NCI-H1092 (cell line): ENCODE results near the gene ZNF547.
A peak's percentile ranks its signal among the peaks of the same experiment; 100 is the strongest.
"Not testable (repeated sequence)": the region's sequence is repeated elsewhere in the genome, so short reads cannot be mapped to it uniquely, and the experiment has no call there.

Source experiments
- DNase-seq: peaks from one replicate; lab custom pipeline; 2025; lab: John Stamatoyannopoulos, UW

The ZNF547 gene

DNA sequence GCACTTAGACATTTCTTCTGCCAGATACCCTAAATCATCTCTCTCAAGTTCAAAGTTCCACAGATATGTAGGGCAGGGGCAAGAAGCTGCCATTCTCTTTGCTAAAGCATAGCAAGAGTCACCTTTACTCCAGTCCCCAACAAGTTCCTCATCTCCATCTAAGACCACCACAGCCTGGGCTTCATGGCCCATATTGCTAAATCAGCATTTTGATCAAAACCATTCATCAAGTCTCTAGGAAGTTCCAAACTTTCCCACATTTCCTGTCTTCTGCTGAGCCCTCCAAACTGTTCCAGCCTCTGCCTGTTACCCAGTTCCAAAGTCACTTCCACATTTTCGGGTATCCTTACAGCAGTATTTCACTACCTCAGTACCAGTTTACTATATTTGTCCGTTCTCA, 11.3 kb downstream of the ZNF547 start:
- not testable (repeated sequence) for DNase-seq

DNA sequence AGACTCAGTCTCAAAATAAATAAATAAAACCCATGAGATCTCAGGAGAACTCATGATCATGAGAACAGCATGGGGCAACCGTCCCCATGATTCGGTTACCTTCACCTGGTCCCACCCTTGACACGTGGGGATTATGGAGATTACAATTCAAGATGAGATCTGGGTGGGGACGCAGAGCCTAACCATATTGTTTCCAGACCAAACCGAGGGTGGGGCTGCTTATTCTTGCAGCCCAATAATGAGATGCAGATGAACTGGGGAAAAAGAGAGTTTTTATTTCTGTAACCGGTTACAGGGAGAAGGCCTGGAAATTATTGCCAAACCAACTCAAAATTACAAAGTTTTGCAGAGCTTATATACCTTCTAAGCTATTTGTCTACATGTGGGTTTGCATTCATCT, 12.8 kb downstream of the ZNF547 start:
- DNase-seq, result no peak

DNA sequence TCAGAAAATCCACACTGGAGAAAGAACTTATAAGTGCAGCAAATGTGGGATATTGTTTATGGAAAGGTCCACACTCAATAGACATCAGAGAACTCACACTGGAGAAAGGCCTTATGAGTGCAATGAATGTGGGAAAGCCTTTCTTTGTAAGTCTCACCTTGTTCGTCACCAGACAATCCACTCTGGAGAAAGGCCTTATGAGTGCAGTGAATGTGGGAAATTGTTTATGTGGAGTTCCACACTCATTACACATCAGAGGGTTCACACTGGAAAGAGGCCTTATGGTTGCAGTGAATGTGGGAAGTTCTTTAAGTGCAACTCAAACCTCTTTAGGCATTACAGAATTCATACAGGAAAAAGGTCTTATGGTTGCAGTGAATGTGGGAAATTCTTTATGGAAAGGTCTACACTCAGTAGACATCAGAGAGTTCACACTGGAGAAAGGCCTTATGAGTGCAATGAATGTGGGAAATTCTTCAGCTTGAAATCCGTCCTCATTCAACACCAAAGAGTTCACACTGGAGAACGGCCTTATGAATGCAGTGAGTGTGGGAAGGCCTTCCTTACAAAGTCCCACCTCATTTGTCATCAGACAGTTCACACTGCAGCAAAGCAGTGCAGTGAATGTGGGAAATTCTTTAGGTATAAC, 14.3 kb downstream of the ZNF547 start:
- no peak for DNase-seq

DNA sequence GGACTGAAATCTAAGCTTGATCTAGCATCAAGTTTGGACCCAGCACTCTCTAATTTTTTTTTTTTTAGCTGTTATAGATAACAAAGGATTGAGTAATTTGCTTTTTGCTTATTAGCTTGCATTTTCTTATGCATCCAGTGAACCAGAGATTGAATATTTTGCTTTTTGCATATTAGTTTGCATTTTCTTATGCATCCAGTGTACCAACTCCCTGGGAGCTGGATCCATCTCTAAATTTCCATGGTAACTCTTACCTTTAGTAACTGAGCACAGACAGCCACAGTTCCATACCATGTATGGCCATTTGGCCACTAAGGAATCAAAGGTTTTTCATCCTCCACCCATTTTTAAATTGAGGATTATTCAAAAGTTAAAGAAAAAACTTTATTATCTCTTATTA, 17.6 kb downstream of the ZNF547 start:
- no peak for DNase-seq

DNA sequence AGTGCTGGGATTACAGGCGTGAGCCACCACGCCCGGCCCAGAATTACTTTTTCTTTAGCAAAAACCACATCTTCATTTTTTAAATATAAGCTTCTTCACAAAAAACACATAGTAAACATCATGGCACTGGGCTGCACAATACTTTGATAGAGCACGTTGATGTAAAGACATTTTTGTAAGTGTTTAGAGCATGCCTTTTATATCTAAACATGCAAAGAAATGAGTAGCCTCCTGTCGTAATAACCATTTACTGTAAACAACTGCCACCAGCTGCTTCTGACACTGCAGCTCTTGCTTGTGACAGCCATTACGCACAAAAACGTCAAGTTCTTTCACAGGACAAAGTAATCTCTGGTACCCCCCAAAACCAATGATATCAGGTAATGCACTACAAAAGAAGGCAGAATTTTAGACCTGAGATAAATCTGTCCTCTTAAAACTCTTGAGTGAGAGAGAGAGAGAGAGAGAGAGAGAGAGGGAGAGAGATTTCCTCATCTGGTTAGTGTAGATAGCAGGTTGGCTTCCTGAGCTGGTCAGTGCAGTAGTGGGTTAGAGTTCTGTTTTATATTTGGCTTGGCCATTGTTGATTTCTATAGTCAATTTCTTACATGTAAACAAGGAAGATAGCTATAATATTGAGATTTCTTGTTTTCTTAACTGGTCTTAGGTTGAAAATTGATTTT, 19.6 kb downstream of the ZNF547 start:
- DNase-seq, result no peak

DNA sequence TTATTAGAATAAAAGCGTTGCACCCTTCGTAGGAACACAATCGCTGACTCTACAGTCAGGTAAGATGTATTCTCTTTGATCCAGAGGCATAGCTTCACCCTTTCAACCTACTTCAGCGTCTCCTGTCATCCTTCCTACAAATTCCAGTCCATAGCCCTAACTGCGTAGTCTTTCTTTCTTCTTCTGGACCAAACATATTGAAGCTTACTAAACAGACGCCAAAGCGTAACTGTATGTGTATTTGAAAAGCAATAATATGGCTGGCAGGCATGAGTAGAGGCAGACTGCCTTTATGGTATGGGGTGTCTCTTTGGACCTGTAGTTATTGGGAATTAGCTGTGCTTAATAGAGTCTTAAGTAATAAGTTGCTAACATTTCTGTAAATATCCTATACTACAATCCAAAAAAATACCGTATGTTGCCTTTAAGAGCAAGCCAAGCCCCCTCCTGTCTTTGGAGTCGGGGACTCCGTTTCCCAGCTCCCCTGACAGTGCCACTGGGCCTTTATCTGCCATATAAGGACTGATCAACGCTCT, 25.9 kb downstream of the ZNF547 start:
- DNase-seq, result no peak

DNA sequence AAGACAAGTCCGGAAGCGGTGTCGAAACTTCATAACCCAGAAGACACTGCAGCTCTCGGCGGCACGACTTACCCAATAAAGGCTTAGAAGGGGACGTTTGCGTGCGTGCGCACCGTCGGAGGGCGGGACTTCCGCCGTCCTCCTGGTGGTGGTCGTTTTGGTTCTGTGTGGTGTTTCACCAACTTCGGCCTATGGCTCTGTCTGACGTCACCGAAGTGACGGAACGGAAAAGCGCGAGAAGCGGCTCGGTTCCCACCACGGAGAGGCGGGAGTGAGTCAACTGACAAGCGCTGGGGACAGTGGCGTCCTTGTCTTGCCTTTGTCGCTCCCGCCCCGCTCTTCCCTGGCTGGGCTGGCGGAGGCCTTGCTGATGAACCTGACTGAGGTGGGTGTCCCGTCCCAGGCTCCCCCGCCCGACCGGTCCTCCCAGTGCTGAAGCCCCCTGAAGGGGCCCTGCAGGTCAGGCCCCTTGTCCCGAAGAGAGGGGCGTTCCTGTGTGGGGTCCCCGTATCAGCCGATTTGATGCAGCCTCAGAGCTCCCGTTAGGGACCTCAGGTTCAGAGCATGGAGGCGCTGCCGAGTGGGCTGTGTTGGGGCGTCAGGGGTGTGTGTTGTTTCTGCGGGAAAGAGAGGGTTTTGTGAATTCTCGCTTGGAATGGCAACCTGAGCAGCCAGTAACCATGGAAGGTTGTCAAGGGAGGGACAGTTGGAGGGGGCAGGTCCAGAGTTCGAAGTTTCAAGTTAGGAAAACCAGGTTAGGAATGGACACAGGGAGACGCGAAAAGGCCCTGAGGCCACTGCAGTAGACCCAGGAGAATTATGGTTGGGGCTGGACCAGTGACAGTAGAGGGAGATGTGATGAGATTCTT, 26.6 kb downstream of the ZNF547 start, which contains the start of gene ZNF548:
Gene ZNF548 (plus strand): TSS at position 125 of the 869 bp plus-strand sequence. CDS start 246 bp downstream, at position 371.
- DNase-seq, result peak; percentile 96

DNA sequence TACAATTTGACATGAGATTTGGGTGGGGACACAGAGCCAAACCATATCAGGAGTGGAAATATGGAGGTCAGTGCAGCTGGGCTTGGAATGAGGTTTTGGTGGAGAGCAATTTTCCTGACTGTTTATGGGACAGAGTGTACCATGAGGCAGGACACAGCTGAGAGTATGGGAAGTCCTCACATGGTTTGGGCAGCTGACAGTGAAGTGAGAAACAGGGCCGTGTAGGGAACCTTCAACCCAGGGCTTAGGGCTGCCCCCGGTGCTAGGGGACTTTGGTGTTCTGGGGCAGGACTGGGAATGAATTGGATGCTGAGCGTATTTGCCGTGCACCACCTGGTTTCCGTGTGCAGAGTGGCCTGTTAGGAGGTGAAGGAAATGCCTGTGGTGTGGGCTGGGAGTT, 32.4 kb downstream of the ZNF547 start:
- DNase-seq, result no peak

DNA sequence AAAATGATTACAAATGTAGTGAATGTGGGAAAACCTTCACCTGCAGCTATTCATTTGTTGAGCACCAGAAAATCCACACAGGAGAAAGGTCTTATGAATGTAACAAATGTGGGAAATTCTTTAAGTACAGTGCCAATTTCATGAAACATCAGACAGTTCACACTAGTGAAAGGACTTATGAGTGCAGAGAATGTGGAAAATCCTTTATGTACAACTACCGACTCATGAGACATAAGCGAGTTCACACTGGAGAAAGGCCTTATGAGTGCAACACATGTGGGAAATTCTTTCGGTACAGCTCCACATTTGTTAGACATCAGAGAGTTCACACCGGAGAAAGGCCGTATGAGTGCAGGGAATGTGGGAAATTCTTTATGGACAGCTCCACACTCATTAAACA, 35.5 kb downstream of the ZNF547 start:
- no peak for DNase-seq

DNA sequence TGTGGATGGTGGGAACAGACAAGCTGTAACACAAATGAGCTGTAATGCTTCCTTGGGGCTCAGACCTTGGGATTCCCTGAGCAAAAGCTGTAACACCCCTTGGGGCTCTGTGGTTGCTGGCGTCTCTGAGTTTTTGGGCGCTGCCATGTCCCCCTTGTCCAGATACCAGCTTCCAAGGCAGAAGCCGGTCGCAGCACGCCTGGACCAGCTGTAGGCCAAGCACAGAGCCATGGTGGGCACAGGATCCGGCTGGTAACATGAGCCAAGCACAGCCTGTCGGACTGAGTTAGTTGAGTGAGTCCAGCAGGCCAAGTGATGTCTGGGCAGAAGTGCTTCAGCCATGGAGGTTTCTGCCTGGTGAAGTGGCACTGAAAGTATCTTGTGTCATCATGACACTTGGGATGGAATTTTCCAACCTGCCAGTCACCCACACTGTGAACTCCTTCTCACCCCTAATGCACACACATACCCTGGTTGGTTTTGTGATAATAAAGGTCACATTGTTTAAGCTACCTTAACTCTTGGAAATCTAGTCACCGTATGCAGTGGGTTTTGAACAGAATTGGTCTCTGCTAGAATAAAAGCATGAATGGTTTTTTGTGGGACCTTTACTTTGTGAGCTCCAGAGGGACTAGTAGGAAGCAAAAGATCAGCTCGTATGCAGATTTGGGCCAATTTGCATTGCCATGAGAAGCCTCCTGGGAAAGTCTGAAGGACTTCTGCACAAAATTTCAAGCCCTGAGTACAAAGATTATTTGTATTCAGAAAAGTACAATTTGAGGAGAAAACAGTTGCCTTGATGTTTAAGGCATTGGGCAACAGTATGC, 40.6 kb downstream of the ZNF547 start:
- no peak for DNase-seq

DNA sequence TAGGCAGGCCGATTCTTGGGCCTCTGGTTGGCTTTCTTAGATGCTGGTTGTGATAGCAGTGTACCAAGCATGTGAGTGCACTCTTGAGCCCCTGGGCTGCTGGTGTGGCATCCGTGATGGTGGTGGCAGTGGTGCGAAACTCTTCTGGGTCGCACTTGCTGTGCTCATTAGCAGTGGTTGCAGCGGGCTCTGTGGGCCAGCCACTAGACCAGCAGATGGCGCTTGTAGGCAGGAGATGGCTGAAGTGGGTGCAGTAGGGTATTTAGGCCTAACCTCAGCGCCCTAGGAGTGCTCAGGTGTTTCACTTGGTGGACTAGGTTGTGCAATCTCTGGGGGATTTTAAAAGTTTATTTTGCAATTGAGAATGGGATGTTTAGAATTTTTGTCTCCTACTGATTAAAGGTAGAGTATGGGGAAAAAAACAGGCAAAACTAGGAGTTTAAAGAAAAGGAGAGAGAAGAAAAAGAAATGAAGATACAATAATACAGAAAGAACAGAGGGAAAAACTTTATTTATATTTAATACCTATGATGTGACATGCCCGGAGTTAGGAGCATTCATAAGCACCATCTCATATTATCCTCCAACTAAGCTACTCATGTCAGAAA, 43.3 kb downstream of the ZNF547 start:
- DNase-seq, result peak; percentile 6

DNA sequence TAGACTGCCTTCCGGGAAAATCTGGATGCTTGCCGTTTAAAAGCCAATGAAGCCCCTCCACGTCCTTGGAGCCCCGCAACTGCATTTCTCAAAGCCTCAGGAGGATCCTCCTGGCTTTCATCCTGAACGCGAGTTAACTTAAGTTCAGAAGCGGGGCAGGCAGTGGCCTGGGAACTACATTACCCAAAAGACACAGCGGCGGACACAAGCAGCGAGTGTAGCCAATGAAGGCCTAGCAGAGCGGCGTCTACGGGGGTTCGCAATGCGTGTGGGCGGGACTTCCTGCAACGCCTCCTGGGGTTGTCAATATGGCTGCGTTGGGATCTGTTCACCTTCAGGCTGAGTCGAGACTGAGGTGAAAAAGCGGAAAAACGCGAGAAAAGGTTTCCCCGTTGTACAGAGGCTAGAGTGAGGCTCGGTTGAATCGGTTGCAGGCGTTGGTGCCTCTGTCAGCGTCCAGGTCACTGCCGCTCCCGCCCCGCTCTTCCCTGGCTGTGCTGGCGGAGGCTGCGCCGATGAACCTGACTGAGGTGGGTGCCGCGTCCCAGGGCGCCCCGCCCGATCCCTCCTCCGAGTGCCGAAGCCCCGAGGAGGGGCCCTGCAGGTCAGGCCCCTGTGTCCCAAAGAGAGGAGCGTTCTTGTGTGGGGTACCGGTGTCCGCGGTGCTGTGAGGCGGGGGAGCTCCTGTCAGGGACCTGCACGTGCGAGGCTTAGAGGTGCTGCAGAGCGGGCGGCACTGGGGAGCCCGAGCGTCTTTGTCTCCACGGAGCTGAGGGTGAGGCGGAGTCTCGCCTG, 47.7 kb downstream of the ZNF547 start, which contains the start of gene ZNF17:
Gene ZNF17 (plus strand): TSS at position 285 of the 795 bp plus-strand sequence. CDS start 2,455 bp downstream, outside the sequence.
- peak; percentile 81 for DNase-seq

DNA sequence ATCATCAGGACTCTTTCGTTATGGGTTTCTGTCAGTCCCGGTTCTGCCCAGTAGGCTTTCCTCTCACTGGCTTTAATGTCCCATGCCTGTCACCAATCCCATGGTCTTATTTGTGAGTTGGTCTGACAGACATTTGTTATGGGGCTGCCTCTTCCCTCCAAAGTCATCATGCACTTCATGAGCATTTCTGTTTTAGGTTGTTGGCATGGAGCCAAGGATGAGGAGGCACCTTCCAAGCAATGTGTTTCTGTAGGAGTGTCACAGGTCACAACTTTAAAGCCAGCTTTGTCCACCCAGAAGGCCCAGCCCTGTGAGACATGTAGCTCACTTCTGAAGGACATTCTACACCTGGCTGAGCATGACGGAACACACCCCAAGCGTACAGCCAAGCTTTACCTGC, 56.1 kb downstream of the ZNF547 start:
- no peak for DNase-seq

DNA sequence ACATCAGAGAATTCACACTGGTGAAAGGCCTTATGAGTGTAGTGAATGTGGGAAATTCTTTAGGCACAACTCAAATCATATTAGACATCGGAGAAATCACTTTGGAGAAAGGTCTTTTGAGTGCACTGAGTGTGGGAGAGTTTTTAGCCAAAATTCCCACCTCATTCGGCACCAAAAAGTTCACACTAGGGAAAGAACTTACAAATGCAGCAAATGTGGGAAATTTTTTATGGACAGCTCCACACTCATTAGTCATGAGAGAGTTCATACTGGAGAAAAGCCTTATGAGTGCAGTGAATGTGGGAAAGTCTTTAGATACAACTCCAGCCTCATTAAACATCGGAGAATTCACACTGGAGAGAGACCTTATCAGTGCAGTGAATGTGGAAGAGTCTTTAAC, 57.7 kb downstream of the ZNF547 start:
- no peak for DNase-seq
